ENCODE data around the gene COIL.
"Not testable (repeated sequence)": the region's sequence is repeated elsewhere in the genome, so short reads cannot be mapped to it uniquely, and the experiment has no call there.

The COIL gene

DNA sequence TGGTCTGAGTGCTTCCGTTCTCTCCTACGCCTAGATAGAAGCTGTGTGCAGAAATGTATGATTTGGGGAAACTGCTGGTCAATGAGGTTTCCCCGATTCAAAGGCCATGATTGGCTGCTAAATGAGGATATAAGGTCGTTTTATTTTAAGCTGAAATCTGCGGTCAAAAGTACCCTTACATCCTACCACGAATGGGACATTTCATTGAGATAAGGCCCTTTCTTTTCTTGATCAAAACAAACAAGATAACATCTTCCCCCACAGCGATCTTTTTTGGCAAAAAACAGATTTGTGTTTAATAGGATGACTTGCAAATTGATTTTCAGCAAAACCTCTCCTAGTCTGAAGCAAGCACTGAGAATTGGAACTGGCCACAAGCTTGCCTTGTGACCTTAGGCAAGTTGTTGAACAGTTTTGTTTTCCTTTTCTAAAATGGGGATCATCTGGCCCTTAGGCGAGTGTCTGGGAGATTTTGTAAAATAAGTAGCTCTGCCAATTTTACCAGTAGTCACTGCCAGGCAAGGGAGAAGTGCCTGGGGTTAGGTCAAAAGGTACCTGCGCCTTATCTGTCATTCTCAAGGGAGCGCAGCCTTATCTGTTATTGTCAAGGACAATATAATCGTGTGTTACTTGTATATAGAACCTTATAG, 17.7 kb upstream of the COIL start:
- peak in 1 of 2 experiments; percentile 37 for DNase-seq

DNA sequence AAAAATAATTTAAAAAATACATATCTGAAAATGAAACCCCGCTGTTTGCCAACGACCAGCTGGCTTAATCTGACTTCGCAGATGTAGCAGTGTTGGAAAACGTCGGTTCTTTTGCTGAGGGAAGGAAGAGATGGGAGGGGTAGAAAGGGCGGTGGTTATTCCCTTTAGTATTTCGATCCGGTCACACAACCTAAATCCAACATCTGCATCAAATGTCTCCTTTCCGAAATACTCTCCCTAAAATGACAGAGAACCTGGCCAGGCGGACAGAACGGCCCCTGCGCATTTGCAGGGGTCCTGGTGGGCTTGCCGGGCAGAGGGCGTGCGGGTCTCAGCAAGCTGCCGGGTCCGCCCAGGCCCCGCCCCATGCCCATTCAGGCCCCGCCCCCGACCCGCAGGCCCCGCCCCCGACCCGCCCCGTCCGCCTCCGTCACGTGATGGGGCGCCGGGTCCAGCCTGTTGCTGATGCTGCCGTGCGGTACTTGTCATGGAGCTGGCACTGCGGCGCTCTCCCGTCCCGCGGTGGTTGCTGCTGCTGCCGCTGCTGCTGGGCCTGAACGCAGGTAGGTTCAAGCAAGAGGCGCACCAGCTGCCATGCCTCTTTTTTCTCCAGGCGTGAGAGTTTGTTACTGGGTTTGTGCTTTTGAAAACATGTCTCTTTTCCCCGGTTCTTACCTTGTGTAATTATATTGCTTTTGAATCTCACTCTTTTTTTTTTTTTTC, 17.0 kb upstream of the COIL start, which contains the start of gene SCPEP1:
TSS of gene SCPEP1 (plus strand) at position 459 of the 723 bp plus-strand sequence. CDS start at position 488, 29 bp downstream.
- DNase-seq: peak; percentile 72 to 74

DNA sequence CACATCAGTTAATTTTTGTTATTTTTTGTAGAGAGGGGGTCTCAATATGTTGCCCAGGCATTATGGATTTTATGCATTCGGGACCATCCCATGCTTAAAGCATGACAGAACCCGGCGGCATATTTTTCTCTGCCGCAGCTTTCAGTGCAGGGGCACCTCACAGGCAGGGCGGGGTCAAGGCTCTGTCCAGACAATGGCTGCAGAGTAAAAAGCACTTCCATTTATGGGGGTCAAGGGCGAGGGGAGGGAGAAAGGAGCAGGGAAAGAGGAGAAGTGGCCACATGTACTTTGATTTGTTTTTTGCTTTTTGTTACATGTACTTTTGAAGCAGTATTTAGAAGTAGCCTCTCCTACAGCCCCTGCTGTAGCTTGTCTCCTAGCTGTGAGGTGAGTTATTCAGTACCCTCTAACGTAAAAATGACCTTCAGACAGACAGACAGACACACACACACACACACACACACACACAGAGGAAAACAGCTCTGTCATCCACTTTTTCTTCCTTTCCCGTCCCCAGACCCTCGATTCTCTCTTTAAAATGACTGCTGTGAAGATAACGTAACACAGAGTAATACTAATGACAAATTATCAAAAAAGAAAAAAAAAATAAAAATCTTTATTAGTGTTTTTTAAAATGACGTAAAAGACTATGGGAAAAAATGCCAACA, 16.2 kb upstream of the COIL start:
- no peak for DNase-seq

DNA sequence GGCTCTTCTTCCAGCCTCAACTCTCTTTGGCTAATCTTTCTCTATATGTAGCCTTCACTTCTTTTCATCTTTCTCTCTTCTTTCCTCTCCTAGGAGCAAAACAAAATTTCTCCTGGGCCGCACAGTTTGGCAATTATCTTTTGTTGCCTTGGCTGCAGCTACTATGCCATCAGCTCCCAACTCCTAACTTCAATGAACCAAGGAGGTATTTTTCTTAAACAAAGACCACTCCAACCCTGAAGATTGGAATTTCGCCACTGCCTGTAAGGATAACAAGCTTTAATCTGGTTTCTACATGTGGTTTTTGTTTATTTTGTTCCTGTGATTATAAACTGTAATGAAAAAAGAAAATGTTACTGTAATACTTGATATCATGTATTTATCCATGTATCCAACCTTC, 14.8 kb upstream of the COIL start:
- DNase-seq: no peak

DNA sequence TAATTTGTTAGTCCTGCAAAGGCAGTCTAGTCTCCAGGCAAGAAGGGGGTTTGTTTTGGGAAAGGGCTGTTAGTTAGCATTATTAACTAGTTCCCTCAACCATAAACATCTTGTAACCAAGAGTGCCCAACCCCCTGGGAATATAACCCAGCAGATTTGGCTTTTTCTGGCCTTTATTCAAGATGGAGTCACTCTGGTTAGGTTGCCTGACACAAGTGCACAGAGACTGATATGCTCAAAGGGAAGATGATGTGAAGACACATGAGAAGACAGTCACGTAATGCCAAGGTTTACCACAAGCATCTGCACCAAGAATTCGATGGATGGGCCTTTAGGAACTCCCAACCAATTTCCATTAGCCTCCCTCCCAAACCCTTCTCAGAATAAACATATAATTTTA, 13.2 kb upstream of the COIL start:
- no peak for DNase-seq

DNA sequence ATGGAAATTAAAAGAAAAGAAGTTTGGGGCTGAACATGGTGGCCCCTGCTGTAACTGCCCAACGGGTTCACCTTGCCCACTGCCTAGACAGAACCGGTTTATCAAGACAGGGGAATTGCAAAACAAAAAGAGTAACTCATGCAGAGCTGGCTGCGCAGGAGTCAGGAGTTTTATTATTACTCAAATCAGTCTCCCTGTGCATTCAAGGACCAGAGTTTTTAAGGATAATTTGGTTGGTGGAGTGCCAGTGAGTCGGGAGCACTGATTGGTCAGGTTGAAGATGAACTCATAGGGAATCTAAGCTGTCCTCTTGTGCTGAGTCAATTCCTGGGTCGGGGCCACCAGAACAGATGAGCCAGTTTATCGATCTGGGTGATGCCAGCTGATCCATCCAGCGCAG, 12.7 kb upstream of the COIL start:
- no peak for DNase-seq

DNA sequence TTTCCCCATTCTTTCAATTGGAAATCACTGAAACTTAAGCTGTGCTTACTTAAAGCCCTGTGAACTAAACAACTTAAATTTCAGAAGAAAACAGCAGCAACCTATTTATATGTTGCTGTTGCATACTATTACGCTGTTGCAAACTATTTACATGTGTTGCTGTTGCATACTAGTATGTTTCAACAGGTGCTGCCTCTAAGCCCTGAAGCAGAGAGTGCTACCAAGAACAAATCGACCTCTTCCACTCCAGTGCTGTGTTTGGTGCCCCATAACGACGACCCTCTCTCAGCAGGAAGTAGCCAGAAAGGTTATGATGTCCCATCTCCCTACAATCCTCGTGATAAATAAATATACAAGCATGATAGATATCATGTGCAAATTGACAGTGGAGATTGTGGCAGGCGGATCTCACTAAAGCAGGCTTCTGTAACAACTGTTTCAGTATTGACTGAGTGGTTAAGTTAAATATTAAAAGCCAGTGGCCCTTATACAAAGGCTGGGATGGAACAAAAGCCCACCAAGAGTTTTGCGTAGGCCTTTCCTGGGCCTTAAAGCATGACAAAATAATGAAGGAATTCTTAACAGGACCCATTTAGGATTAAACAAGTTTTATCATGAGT, 11.4 kb upstream of the COIL start:
- no peak for DNase-seq

DNA sequence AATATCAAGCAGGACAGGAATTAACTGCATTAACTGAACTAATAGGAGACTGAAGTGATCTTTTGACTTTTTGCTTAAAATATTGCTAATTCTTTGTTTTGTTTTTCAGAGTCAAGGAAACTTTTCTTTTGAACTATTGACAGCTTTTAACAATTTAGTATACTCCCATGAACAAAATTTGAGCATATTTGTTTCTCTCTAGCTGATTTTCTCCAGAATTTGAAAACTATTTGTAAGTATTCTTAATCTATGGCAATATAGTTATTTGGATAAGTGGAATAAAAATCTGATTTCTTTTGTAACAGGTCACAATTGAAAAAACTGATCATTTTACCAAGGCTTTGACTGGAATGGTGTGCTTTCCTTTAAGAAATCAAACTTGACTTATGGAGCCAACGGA, 10.1 kb upstream of the COIL start:
- DNase-seq: no peak

DNA sequence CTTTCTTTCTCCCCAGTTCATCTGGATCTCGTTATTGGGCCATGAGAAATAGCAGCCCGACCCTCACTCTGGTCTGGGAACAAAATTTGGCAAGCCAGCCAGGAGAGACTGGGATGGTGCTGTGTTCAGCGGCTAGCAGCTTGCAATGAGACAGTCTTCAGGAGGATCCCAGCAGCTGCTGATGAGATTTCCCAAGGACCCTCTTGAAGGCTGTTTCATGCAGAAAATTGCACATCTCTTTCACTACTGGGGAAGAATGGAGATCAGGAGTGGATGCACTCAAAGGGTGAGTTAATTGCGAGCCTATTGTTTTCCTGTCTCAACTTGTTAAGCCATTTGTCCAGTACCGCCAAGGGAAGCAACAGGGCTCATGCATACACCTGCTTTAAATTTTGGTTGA, 5.5 kb upstream of the COIL start:
- no peak for DNase-seq

DNA sequence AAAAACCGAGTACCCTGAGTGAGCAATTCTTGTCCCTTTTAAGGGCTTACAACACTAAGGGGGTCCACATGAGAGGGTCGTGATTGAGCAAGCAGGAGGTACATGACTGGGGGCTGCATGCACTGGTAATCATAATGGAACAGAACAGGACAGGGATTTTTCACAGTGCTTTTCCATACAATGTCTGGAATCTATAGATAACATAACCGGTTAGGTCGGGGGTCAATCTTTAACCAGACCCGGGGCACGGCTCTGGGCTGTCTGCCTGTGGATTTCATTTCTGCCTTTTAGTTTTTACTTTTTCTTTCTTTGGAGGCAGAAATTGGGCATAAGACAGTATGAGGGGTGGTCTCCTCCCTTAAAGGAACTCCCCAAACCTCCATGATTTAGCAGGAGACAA, 4.8 kb upstream of the COIL start:
- DNase-seq: not testable (repeated sequence)

DNA sequence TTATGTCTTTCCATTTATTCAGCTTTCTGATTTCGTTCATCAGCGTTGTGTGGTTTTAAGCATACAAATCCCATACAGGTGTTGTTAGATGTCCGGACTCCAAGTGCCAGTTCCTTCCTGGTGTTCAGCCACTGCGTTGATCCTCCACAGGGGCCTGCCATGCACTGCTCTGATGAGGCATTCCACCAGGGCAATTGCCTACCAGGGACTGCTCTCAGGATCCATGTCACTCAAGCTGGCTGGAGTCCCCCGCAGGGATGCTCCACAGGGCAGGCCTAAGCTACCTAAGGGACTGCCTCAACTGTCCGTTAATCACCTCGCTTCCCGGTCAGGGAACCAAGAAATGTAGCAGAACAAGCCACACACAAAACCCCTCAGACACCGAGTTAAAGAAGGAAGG, 4.4 kb upstream of the COIL start:
- DNase-seq: not testable (repeated sequence)

DNA sequence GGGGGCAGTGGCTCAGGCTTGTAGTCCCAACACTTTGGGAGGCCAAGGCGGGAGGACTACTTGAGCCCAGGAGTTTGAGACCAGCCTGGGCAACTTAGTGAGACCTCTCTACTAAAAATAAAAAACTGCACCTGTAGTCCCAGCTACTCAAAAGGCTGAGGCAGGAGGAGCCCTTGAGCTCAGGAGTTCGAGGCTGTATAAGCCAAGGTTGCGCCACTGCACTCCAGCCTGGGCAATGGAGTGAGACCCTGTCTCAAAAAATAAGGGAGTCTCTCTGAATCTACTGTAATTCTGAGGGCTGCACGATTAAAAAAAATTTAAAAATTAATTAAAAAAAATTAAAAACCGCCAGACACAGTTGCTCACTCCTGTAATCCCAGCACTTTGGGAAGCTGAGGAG, 3.9 kb downstream of the COIL start:
- DNase-seq: no peak

DNA sequence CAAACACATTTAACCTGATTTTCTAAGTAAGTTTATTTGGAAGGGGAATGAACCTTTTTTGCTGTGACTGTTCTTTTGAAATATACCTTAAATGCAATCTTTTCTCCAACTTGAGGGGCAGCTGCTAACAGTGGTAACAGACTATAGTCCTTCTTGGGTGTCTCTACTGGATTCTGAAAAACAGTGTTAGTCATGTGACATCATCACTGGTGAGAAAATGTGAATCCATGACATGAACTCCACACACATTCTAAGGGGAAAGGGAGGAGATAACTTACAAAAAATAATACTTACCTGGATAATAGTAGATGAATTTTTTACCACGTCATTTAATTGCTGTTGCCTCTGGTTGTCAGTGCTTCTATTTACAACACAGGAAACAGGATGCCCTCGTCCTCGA, 11.3 kb downstream of the COIL start:
- no peak for DNase-seq

DNA sequence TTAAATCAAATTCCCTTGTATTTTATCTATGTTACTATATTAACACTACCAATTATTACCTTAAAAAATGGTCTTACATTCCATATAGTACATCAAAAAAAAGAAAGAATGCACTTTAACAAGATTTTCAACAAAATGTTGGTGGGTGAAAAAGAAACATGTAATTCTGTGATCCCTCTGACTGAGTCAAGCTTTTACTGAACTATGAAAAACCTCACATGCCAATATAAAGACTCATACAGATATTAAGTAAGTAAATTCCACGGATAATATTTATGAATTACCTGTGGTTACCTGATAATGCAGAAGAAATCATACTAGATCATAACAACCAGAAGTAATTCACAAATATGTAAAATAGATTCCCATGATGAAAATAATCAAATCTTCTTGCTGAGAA, 12.4 kb downstream of the COIL start:
- no peak for DNase-seq

DNA sequence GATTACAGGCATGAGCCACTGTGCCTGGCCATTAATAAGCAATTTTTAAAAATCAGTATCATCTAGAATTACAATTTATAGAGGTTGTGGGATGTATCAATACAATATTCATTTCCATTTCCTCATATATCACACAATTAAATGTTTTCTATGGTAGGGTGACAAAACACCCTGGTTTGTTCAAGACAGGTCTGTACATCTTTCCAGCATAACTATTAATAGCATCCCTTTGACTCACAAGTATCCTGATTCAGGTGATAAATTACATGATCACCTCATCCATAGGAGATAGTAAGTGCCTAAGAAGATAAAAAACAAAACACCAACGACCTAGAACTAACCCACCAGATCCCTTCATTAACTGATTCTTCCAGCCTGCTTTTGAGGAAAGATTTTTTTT, 13.1 kb downstream of the COIL start:
- no peak for DNase-seq

DNA sequence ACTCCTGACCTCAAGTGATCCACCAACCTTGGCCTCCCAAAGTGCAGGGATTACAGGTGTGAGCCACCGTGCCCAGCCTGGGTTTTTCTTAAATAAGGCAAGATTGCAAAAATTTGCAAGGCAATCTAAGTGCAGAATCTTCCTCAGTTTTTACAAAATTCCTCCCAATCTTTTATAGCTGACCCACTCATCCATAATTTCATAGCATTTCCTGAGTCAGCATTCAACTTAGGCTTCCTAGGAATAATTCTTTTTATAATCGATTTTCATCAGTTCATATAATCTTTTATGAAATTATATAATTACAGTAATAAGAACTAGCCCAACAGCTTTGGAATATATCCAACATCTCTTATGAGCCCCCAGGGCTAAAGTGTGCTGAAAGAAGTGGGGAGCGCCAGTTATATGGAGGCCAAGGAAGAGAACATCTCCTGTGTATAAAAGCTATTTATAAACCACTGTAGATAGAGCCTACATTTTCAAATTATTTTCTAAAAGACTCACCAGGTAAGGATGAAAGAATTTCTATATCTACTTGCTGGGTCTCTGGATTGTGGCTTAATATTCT, 14.8 kb downstream of the COIL start:
- DNase-seq: no peak

DNA sequence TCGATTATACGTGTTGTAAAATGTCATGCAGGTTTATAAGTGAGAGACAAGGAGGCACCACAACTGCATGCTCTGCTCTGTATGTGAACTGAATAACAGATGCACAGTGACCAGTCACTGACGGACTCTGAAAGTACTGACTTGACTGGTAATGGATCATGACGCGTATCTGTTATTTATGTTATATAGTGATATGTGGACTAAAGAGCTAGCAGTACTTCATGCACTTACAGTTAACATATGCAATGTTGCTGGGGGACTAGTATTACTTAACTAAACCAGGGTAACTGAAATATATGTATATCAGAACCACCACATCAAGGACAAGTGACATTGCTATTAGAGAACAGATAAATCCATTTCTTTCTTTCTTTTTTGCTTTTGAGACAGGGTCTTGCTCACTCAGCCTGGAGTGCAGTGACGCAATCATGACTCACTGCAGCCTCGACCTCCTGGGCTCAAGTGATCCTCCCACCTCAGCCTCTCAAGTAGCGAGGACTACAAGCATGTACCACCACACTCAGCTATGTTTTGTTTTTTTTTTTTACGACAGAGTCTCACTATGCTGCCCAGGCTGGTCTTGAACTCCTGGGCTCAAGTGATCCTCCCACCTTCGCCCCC, 17.2 kb downstream of the COIL start:
- DNase-seq: no peak

DNA sequence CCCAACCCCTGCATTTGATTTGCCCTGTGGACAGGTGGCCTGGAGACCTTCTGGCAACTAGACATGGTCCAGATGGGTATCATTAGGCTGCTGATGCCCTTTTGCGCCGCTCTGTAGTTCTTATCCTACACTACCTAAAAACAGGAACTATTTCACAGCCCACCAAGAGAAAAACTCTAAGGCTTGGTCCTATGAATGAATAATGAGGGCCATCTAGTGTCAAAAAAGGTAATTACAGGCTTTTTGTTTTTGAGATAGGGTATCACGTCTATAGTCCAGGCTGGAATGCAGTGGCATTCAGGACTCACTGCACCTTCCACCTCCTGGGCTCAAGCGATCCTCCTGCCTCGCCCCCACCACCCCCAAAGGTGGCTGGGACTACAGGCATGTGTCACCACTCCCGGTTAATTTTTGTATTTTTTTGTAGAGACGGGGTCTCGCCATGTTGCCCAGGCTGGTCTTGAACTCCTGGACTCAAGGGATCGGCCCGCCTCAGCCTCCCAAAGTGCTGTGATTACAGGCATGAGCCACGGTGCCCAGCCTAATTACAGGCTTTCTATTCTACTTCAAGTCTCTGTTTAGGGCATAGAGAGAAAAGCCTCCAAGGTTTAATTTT, 20.9 kb downstream of the COIL start:
- DNase-seq: peak; percentile 90 to 95

DNA sequence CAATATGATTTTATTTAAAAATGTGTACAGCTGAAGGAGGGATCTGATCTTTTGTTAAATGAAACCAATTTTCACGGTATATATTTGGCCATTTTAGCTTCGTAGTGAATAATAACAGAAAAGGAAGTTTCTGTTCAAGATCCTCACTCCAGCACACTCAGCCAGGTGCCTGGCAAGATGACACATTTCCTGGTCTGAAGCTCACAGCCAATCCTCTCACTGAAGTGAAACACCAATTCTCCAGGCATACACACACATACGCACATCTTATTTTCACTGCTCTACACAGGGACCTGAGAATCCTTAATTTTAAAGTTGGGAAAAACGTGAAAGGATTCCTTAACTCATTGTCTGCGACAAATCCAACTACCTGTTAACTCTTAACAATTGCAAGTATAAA, 22.6 kb downstream of the COIL start:
- not testable (repeated sequence) for DNase-seq

DNA sequence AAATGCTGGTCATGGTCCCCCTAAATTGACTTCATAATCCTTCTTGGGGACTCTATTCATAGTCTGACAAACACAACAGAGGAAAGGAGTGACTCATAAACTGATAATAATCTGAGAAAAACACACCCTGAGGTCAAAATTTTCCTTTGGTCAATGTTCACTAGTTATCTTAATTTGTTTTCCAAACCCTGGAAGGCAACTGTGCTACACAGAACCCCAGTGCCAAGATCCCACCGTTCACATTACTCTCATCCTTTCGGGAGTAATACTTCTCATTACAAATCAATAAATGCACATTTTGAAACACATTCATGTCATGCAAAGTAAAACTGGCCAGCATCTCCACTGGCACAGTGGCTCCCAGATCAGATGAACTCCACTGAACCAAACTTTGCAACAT, 23.2 kb downstream of the COIL start:
- no peak for DNase-seq

DNA sequence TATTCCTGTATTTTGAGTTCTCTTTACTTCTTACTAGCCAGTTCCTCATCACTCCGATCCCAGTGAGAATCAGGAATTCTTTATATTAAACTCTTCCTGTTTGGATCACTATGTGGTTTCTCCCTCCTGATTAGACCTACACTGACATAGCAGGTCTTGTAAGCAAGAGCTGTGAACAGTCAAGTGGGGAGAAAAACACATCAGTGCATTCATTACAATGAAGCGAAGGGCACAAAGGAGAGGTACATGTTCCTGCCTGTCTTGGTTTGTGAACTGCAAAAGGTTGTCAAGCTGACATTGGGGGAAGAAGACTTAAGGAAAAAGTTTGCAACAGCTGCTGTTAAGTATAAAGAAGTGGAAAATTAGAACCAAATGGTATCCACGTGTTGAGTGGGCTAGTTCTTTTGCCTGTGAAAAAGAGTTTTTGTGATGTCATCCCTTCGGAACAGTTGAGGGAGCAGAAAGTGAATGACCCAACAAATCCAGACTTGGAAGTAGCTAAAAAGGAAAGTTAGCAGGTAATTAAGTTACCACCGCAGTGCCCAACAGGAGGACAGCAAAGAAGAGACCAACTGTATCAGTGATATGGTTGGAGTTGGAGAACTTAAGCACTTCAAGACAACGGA, 24.0 kb downstream of the COIL start:
- no peak for DNase-seq

DNA sequence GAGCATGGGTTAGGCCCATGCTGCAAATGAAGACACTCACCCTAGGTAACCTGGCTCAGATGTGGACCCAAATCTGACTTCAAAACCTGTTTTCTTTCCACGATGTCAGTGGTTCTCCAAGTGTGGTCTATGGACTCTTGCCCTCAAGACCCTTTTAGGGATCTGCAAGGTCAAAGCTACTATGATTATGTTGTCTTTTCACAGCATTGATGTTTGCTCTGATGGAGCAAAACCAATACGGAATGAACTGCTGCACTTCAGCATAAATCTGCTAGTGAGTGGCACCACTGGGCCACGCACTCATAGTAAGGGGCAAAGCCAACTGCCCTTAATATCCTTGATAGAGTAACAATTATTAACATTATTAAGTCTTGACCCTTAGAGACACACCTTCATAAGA, 25.4 kb downstream of the COIL start:
- DNase-seq: no peak

All from Kasumi-1 (cell line).